NCI-H460 (cell line): ENCODE results near the gene ESPN. TPM values are rescaled to one million over a fixed set of nuclear protein-coding genes. Genes with fewer than 3 reads are reported as not detected.

Experiments used
- DNase-seq: peaks from one replicate; pipeline ENCODE4 v3.0.0-alpha.2; 2016; ENCODE audit warnings: low read depth; ENCODE audit errors: extremely low read depth
- total RNA-seq: library from RNA; depleted of rRNA; stranded (reverse); fragments of >200 nt; shearing (Covaris generic); gene quantifications from 2 replicates; pipeline ENCODE4 v1.2.3, GENCODE V29; 2014

ESPN gene
- total RNA-seq, 1 experiment from 2014 or later = 0.17 TPM

DNA sequence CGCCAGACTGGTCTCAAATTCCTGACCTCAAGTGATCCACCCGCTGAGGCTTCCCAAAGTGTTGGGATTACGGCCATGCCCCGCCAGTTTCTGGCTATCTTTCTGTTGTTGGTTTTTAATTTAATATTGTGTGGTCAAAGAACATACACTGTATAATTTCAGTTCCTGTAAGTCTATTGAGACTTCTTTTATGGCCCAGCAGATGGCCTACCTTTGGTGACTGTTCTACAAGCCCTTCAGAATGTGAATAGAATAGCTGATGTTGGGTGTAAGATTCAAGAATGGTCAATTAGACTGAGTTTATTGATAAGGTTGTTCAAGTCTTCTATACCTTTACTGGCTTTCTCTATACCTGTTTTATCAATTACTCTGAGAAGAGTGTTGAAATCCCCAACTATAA is 15.5 kb upstream of the ESPN start:
- no peak for DNase-seq

DNA sequence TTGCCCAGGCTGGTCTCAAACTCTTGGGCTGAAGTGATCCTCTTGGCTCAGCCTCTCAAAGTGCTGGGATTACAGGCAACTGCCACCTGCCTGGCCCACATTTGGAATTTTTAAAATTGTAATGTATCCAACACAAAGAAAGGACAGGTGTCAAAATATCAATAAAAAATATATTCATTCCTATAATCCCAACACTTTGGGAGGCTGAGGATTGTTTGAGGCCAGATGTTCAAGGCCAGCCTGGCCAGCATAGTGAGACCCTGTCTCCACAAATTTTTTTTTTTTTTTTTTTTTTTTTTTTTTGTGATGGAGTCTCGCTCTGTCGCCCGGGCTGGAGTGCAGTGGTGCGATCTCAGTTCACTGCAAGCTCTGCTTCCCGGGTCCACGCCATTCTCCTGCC is 14.8 kb upstream of the ESPN start:
- DNase-seq = no peak

DNA sequence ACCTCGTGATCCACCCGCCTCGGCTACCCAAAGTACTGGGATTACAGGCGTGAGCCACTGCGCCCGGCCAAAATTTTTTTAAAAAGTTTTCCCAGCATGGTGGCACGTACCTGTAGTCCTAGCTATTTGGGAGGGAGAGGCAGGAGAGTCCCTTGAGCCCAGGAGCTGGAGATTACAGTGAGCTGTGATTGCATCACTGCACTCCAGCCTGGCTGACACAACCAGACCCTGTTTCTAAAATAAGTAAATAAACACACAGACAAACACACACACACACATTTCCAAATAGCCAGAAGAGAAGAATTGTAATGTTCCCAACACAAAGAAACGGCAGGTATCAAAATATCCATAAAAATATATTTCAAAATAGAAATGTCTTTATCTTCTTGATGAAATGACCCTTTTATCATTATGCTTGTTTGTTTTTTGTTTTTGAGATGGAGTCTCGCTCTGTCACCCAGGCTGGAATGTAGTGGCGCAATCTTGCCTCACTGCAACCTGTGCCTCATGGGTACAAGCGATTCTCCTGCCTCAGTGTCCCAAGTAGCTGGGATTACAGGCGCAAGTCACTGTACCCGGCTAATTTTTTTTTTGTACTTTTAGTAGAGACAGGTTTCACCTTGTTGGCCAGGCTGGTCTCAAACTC is 14.2 kb upstream of the ESPN start:
- DNase-seq = no peak

- DNase-seq = no peak
These were observed 11.7 kb upstream of the ESPN start for GRCh38 chr1:6412896-6413295.

DNA sequence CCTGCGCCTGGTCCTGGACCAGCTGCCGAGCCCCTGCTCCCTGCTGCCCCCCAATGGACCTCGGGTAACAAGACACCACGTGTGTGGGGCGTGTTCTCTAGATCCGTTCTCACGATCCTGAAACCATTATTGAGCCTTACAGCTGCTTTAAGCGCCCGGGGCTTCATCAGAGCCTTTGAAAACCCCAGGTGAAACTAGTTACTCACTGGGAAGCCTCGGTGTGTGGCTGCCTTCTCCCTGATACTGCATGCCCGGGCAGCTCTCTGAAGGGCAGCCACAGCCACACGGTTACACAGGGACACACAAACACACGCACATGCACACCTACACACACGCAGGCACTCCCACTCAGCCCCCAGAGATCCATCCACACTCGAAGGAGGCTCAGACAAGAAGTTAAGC is 10.1 kb upstream of the ESPN start:
- DNase-seq = peak; percentile 38

- DNase-seq = no peak
These were observed 9.5 kb upstream of the ESPN start for GRCh38 chr1:6414881-6415626.

DNA sequence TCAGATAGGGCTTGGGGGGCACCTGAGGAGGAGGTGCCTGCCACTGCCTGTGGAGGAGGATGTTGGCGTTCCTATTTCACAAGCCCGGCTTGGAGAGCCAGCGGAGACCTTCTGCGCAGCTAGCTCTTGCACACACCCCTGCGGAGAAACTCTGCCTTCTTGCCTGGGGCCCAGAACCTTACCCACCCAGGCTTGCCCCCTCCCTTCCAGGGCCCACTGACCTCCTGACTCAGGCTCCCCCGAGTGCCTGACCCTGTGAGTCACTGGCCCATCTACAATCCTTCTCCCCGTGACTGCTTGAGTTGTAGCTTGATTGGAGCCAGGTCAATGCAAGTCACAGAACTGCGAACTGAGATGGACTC is 8.3 kb upstream of the ESPN start:
- DNase-seq = no peak

DNA sequence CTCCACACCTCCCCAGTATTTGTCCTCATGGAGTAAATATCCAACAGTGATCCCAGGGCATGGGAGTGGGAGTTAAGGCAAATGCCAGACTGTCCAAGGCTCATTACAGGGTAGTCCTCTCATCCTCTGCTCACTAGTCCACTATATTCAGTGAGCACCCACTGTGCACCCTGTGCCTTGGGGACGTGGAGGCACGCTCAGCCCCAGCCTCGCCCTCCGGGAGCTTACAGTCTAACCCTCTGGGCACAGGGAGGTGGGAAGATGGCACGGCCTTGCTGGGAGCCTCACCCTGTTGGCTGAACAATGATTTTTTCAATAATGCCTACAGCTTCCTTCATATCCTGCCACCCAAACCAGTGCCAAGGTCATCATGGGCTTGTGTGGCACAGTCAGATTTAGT is 7.7 kb upstream of the ESPN start:
- no peak for DNase-seq

- DNase-seq = no peak
These were observed 6.5 kb upstream of the ESPN start for GRCh38 chr1:6417961-6418667.

GRCh38 chr1:6418668-6419396 is 5.7 kb upstream of the ESPN start:
- DNase-seq = no peak

- DNase-seq = no peak
These were observed 5.2 kb upstream of the ESPN start for GRCh38 chr1:6419397-6419803.

DNA sequence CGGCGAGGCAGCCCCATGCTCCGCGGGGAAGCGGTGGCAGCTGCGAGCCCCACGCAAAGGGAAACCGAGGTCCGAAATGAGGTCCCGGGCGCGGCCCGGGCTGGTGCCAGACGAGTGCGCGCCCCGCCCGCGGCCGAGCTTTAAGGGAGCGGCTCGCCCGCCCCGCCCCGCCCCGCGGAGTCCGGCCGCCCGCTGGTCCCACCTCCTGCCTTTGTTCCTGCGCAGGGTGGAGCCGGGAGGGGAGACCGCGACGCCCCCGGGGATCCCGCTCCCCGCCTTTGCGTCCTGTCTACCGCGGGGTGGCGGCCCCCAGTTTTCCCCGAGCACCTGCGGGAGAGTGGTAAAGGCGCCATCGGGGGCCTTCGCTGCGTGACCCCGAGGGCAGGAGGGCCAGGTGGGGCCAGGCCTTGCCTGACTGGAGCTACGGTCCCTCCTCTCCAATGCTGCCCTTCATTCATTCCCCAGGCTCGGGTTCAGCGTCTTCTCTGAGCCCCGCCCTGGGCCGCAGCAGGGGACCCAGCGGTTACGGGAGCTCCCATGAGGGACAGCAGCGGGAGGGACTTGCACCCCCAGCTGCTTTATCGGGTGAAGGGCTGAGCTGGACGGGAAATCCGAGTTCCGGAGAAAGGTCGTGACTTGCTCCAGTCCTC is 4.6 kb upstream of the ESPN start, which contains the start of gene HES2:
TSS of gene HES2 (minus strand) at position 116 of the 650 bp plus-strand sequence. CDS start at position 17, 99 bp downstream.
- DNase-seq = no peak

- no peak for DNase-seq
These were observed 4.0 kb upstream of the ESPN start for GRCh38 chr1:6420454-6421042.

GRCh38 chr1:6421266-6421665 is 3.3 kb upstream of the ESPN start:
- DNase-seq = no peak

DNA sequence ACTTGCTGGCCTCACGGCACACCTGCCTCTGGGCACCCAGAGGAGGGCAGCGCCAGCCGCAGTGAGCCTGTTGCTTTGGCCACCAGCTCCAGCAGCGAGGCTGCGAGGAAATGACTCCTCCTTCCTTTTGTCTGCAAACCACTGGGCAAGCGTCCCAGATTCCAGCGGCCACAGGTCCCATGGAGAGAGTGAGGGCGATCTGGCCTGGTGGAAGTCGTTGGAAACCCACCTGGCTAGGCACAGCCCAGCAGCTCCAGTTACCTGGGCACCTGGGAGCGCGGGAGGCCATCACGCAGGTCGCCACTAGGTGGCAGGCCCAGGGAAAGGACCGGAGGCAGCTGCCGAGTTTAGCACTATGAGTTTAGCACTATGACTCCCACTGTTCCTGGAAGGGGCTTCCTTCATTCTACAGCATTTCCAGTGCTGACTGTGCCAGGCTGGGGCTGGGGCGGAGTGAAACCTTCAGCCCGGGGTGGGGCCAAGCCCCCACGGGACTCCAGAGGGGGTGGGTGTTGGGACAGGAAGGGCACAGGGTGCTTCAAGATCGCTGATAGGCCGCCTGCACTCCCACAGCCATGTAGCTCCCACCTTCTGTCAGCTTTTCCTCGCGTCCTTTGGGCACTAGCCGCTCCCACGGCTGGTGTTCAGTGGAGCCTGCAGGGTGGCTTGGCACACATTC is 1.1 kb upstream of the ESPN start:
- no peak for DNase-seq

- no peak for DNase-seq
These were observed 493 bp upstream of the ESPN start for GRCh38 chr1:6424000-6424565.

DNA sequence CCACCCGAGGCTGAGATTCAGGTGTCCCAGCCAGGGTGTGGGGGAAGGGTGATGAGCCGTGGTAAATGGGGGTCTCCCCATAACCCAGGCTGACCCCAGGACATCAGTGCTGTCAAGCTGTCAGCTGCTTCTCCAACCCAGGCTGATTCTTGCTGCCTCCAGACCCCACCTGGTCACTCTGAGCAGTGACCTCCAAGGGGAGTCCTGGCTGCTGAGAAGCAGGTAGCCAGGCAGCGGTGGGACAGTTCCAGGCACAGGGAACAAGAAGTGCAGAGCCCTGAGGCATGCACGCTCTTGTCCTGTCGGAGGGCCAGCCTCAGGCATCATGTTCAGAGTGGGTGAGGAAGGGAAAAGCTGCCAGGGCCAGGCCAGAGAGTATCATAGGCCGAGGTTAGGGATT is 1.1 kb downstream of the ESPN start:
- DNase-seq = no peak

DNA sequence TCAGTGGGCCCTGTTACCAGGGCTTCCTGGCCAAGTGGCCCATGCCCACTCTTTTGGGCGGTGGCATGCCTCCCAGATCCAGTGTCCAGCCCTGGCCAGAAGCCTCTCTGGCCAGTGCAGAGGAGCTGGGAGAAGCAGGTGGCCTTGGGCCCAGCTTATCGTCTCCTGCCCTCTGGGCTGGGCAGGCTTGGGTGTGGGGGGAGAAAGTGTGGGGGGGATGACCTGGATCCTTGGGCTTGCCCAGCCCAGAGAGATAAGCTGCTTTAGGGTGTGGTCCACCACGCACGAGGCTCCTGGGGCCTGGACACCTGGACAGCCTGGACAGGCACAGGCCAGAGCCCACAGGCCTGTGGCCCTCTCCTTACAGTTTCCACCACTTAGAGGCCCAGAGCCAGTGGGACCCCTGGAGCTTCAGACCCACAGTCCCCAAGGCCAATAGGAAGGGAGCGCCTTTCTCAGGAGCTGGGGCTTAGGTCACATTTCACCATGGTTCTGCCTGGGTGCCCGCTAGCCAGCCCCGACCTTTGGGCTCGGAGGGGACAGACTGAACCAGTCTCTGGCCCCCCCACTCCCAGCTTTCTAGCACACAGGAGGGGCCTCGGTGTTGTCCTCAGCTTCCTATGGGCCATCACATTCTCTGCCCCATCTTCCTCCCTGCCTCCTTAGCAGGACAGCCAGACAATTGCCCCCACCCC is 1.8 kb downstream of the ESPN start:
- DNase-seq = no peak

GRCh38 chr1:6426972-6427350 is 2.4 kb downstream of the ESPN start:
- no peak for DNase-seq
